NCI-H2029 (cell line): ENCODE data around the gene NUMA1.

Experiments
- DNase-seq: peaks from one replicate; lab custom pipeline; 2025; lab: John Stamatoyannopoulos, UW

The NUMA1 gene

GRCh38 chr11:72014761-72015320, 65.5 kb downstream of the NUMA1 start:
- DNase-seq = no peak

GRCh38 chr11:72013765-72014711, 66.3 kb downstream of the NUMA1 start:
- DNase-seq = no peak

- no peak for DNase-seq
Measured at GRCh38 chr11:72012897-72013721, 67.2 kb downstream of the NUMA1 start.

- no peak for DNase-seq
Measured at GRCh38 chr11:72012091-72012630, 68.2 kb downstream of the NUMA1 start.

DNA sequence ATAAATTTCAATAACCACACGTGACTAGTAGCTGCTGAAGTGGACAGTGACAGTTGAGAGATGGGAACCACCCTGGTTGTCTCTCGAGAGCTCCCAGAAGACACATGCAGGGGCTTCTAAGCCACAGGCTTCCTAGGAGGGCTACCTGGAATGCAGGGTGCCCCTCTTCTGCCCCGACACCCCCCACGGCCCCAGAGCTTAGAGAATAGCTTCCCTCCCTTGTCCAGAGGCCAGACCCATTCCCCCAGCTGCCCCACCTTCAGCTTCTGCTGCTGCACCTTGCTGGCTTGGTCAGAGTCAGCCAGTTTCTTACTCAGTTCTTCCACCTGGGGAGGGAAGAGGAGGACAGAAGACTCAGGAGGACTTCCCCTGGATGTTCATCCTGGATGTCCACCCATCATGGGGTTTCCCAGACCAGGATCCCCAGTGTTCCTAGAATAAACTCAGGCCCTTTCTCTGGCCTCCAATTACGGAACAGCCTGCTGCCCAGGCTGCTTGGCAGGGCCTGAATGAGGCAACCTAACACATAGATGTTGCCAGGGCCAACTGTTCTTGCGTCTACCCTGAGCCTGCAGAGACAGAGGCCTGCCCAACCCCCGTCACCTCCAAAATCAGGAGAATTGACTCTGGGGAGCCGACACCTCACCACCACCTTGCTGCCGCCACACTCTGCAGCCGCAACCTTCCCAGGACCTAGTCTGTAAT, 69.7 kb downstream of the NUMA1 start:
- no peak for DNase-seq

DNA sequence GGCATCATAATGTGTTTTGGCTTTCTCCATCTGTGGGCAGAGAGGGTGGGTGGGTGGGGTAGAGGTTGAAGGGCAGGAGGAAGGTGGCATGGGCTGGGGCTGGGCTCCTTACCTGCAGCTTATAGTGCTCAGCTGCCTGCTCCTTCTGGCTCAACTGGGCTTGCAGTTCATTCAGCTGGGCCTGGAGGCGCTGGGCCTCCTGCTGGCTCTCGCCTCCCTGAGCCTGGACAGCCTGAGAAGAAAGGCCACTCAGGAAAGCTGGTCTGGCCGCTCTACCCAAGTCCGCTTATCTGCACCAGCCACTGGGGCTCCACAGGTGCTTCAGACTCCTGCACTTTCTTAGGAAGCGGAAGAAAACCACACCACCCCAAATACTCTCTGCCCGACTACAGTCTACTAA, 71.2 kb downstream of the NUMA1 start:
- DNase-seq = no peak

- DNase-seq = no peak
Measured at GRCh38 chr11:72008728-72009127, 71.6 kb downstream of the NUMA1 start.

DNA sequence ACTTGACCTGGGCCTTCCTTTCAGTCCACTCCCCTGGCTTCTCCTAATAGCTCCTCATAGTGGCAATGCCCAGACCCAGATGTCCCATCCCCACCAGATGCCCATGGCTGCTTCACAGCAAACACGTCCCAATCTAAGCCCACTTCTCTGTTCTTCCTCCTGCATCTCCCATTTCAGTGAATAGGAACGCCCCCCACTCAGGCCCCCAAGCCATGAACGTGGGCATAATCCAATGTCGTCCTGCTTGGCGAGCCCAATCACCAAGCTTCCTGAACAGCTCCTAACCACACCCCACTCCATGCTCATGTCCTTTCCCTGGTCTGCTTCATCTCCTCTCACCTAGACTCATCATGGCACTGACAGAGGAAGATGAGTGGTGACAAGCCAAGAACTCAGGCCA, 72.8 kb downstream of the NUMA1 start:
- no peak for DNase-seq

GRCh38 chr11:72007089-72007476, 73.3 kb downstream of the NUMA1 start:
- DNase-seq = no peak

DNA sequence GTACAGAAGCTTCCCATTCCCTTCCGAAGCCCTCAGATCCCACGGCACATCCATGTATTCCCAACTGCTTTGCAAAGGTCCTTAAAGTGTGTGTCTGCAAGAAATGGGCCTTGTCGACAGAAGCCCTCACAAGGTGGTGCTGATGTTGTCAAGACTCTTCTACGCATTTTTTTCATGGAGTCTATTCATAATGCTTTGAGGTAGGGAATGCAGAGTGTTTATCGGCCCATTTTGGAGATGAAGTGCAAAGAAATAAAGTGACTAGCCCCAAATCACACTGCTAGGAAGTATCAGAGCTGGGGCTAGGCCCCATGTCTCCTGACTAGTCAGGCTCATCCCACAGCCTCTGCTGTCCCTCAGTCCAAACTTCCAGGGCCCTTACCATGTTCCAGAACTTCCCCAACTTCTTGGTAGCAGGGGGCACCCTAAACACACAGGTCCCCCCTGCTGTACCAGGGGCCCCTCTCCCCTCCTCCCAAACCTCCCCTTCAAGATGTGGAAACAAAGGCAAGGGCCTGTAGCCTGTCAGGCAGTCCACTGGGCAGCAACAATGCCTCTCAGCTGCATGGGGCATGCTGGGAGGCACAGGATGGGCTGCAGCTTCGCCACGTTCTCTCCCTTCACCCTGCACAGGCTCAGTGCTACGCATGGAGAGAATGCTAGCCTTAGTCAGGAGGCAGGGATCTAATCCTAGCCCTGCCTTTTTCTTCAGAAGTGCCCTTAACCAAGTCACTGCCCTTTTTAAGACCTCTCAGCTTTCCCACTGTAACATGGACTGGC, 73.8 kb downstream of the NUMA1 start:
- no peak for DNase-seq

- DNase-seq = peak; percentile 56
Measured at GRCh38 chr11:72005347-72006260, 74.7 kb downstream of the NUMA1 start.

DNA sequence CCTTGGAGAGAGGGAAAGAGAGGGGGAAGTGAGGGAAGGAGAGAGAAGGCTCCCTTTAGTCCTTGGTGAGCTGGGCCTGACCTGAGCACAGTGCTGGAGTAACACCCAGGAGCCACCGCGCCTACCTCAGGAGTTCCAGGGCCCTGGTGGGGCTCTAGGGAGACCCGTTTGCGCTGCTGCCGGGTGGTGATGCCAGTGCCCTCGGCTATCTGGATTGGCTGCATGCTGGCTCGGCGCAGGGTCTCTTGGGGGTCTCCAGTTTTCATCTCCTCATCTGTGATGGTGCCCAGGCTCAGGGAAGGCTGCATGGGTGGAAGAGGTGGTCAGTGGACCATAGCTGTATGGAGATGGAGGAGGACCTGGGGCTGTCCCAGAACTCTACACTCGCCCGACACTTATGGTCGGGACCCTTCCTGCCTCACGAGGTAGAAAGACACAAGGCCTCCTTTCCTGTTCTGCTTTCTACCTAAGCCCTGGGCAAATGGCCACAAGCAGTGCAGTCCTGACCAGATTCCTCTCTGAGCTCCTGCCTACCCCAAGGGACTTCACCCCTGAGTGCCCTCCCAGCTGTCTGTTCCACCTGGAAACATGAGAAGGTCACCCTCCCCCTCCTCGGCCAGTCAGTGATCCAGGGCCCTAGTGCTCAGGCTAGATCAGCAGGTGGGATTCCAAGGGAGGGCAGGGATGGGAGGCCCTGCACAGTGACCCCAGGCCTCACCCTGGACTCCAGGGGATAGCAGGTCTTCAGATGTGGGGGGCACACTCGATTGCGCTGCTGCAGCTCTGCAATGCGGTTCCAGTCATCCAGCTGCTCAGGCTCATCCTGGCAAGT, 75.6 kb downstream of the NUMA1 start:
- peak; percentile 69 for DNase-seq

GRCh38 chr11:72003776-72004171, 76.6 kb downstream of the NUMA1 start:
- DNase-seq = no peak

DNA sequence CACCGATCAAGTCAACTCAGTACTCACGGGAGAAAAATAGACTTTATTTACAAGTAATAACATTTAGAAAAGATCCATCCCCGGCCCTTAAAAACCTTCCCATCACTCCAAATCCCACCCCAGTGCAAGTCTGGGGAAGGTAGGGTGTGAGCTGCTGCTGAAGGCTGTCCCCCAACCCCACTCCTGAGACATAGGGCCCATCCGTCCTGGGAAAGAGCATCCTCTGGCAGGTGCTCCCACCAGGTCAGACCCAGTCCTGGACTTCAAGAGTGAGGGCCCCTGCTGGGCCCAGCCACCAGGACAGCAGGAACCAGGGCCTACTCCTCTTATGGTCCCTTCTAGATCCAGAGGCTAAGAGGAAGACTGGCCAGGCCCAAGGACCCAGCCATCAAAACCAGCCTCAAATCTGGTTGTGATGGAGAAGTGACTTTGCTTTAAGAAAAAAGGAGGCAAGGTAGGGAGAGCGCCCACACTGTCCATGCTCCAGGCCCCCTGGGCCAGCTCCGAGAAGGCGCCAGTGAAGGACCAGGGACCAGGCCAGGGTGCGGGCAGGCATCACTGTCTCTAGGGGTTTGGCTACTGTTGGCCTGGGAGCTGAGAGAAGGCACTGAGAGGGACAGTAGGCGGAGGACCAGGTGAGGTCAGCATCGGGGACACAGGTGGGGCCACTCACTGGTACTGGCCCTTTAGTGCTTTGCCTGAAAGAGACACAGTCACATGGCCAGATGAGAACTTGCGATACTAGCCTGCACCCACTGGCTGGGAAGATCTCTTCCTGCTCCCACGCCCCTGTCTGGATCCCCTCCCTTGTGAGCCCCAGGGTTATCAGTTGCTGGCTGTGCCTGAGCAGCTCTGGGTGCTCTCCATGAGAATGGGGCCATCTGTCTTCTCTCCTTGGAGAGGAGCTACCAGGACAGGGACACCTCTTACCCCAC, 77.2 kb downstream of the NUMA1 start:
- no peak for DNase-seq

DNA sequence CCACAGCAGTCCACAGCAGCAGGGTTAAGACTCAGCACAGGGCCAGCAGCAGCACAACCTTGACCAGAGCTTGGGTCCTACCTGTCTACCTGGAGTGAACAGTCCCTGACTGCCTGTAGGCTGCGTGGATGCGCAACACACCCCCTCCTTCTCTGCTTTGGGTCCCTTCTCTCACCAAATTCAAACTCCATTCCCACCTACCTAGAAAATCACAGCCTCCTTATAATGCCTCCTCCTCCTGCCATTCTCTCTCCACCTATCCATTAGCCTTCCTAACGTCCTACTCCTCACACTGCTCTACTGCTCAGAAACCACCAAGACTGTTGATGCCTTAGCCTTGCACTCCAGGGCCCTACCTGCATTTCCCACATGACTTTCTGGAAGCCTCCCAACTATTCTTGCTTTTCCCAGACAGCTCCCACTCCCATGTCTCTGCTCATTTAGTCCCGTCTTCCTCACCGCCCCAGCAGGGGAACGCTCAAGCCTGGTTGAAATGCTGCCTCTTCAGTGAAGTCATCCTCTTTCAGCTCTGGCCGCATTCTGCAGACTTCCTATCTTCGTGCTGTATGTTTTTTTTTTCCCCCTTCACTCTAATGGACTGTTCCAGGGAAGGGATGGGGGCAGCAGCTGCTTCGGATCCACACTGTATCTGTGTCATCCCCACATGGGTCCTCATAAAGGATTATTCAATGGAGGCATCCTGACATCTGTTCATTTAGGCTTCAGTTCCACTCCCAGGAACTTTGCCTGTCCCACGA, 78.3 kb downstream of the NUMA1 start:
- DNase-seq = no peak

- DNase-seq = no peak
Measured at GRCh38 chr11:72001285-72001684, 79.1 kb downstream of the NUMA1 start.
